Activated T-cell treated with anti-CD3 and anti-CD28 coated beads for 1 hour (primary cell): ENCODE measurements around the gene HSD17B11.
A peak's percentile ranks its signal among the peaks of the same experiment; 100 is the strongest.
"Not testable (repeated sequence)": the region's sequence is repeated elsewhere in the genome, so short reads cannot be mapped to it uniquely, and the experiment has no call there.

Source experiments
- DNase-seq: peaks from one replicate; pipeline ENCODE4 v3.0.0-alpha.2; 2020; ENCODE audit warnings: low read depth

The HSD17B11 gene

DNA sequence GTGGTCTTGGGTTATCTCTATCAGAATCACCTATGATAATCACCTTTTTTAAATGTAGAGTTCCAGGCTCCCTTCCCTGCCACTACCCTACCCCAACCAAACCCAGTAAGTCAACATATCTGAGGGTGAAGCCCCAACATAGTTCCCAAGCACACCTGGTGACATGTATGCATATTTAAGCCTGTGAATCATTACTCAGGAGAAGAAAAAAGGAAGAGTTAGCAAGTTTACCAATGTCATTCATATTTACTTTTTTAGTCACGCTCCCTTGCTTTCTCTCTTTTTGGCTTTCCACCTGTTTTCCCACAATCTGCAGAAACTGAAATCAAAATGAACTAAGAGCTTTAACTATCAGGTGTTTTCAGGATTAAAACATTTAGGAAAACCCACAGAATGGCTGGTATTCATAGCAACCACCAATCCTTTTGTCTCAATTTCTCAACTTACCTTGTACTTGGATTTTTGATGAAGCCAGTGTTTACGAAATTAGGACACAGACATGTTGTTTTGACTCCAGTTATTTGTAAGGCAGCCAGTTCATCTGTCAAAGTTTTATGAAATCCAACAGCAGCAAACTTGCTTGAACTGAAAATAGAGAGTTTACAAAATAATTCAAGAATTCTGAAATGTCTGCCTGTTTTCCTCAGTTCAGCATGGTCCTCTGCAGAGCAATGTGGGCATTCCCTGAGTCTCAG lies 34.0 kb downstream of the HSD17B11 start:
- no peak for DNase-seq

DNA sequence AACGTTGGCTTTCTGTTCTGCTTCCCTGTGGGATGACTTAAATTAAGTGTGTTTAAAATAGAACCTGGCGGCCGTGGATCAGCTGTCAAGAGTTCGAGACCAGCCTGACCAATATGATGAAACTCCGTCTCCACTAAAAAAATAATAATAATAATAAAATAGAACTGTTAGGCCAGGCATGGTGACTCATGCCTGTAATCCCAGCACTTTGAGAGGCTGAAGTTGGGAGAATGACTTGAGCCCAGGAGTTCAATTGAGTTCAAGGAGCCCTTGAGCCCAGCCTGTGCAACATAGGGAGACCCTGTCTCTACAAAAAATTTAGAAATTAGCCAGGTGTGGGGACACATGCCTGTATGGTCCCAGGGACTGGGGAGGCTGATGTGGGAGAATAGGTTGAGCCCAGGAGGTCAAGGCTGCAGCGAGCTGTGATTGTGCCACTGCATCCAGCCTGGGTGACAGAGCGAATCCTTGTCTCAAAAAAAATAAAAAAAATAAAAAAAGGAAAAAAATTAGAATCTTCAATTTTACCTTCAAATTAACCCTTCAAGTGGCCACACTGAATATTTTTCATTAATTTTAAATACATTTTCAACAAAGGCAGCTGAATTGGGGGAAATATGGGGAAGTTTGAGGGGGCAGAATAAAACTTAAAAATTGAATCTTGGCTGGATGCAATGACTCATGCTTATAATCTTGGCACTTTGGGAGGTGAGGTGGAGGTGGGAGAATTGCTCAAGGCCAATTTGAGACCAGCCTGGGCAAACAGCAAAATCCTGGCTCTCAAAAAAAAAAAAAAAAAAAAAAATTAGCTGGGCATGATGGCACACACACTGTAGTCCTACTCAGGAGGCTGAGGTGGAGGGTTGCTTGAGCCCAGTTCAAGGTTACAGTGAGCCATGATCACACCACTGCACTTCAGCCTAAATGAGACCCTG lies 36.6 kb downstream of the HSD17B11 start:
- DNase-seq = no peak

DNA sequence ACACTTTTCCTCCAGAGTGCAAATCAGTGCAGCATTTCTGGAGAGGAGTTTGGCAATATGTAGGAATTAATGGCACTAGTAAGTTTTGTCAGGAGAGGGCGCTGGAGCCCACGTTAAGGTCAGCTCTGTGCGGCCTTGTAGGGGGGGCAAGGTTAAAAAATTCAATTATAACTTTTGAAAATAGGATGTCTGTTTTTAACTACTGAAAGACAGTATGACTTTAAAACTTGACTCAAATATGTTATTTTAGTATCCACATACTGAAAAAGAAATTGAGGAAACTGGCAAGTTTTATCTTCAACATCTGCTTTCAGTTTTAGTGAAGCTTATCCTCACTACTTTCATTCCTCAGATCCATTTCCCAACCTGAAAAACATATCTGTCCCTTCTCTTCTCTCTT lies 37.4 kb downstream of the HSD17B11 start:
- peak; percentile 18 for DNase-seq

DNA sequence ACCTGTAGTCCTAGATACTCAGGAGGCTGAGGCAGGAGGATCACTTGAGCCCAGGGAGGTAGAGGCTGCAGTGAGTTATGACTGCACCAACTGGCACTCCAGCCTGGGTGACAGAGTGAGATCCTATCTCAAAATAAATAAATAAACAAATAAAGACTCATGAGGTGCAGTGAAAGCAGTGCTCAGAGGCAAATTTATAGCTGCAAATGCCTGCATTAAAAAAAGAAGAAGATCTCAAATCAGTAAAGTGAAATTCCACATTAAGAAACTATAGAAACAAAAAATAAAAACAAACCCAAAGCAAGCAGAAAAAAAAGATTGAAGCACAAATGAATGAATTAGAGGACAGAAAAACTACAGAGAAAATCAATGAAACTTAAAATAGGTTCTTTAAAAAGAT lies 45.8 kb downstream of the HSD17B11 start:
- DNase-seq = no peak

DNA sequence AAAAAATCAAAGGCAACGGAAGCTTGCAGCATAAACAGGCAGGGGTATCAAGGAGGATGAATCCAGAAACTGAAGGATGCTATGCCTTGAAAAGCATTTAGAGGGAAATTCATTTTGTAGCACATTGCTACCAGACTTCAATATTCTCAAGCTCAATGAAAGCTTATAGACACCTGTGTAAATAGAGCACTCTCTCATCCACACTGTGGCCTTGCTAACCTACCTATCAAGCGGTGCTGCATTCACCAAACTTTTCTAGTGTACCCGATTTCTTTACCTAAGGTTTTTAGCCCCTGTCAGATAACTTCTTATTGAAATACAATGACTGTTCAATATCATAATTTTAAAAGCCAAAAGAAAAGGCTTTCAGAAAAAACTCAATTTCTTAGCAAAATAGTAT lies 48.1 kb downstream of the HSD17B11 start:
- no peak for DNase-seq

DNA sequence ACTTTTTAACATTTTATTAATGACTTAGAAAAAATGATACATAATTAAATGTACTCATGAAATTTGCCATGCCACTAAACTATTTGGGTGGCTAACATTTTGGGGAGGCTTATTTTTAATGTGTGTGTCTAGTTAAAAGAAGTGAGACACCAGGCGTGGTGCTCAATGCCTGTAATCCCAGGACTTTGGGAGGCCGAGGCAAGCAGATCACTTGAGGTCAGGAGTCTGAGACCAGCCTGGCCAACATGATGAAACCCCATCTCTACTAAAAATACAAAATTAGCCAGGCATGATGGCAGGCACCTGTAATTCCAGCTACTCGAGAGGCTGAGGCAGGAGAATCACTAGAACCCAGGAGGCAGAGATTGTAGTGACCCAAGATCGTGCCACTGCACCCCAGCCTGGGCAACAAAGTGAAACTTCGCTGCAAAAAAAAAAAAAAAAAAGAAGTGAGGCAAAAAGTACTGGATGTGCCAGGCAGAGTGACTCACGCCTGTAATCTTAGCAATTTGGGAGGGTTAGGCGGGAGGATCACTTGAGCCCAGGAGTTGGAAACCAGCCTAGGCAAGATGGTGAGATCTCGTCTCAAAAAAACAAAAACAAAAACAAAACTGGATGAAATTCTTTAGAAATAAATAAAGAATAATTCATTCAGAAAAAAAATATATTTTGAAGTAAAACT lies 48.9 kb downstream of the HSD17B11 start:
- DNase-seq = not testable (repeated sequence)

DNA sequence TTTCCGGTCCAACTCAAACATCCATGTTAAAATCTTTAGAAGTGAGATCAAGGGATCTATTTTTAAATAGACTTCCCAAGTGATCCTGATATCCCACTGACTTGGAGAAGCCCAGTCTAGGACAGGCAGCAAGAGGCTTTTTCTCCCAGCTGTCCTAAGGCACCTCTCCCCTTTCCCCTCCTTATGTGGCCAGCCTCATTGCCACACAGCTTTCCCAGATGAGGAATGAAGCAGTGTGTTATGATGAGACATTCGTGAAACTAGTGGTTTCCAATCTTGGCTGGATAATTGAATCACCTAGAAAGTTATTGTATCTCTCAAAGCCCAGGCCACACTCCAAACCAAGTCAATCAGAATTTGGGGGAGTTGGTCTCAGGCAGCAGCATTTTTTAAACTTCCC lies 51.5 kb downstream of the HSD17B11 start:
- DNase-seq = no peak

DNA sequence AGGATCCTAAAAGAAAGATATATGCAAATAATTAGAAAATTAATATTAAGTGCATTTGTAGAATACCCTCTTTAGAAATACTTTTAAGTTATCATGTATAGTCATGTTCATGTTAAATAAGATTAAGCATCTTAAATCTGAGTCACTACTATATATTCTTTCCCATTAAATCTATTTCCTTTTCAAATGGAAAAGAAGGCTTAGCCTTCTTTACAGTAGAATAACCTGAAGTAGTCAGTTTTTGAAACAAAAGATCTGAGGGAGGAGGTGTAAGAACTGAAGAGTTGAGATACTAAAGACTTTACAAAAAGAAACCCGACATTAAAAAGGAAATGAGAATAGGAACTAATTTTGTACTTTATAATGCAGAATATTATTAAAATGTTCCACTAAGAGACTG lies 53.6 kb downstream of the HSD17B11 start:
- no peak for DNase-seq

DNA sequence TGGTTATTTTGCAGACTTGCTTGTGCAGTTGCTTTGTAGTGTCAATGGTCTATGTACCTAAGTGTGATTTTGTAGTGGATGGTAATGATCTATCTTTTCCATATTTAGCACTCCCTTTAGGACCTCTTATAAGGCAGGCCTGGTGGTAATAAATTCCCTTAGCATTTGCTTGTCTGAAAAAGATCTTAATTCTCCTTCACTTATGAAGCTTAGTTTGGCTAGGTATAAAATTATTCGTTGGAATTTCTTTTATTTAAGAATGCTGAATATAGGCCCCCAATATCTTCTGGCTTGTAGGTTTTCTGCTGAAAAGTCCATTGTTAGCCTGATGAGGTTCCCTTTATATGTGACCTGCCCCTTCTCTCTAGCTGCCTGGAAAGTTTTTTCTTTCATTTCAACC lies 57.7 kb downstream of the HSD17B11 start:
- DNase-seq = no peak

DNA sequence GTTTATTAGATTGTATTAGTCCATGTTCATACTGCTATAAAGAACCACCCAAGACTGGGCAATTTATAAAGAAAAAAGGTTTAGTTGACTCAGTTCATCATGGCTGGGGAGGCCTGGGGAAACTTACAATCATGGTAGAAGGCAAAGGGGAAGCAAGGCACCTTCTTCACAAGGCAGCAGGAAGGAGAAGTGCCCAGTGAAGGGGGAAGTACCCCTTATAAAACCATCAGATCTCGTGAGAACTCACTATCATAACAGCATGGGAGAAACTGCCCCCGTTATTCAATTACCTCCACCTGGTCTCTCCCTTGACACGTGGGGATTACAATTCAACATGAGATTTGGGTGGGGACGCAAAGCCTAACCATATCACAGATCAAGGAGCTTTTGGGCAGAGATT lies 60.2 kb downstream of the HSD17B11 start:
- DNase-seq = no peak

DNA sequence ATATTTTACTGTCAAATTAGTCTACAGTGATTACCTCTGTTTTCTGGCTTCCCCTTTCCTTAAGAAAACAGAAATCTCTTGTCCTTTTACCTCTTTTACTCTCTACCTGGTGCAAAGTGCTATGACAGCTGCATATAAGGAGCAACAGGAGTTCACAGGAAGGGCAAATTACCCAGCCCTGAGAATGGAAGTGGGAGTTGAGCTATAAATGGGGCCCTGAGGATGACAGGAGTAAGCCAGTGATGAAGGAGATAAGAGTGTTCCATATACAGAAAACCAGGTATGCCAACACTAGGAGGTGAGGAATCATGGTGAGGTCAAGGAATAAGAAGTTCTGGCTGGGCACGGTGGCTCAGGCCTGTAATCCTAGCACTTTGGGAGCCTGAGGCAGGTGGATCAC lies 63.9 kb downstream of the HSD17B11 start:
- DNase-seq = no peak

DNA sequence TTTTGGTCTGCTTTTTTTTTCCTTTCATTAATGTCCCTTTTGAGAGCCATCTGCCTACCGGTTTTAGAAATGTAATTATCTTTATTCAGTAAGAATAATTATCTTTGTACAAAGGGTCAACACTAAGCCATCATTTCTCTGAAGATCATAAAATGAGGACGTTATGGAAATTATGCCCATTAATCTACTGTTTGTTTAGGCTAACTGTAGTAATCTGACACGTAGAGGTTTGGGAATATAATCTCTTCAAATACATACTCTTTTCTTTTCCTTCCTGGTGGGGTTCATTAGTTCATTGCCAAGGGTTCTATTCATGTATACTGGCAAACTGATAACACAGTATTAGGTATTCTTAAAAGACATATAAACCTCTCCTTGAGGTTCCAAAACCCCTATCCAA lies 64.5 kb downstream of the HSD17B11 start:
- DNase-seq = no peak

DNA sequence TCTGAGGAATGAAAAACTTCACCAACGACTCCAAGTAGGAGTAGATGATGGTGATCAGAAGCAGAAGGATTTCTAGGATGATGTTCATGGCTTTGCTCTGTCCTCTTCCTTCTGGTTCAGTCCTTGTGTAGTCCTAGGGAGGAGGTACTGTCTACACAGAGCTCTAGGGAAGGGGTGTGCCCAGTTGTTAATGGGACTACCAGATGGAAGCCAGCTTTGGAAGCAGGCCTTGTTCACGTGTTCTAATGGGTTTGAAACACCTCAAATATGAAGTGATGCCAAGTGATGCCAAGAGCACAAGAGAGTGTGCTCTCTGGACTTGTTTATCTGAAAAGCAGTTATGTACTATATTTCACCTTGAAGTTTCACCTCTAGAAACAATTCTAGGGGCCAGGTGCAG lies 68.2 kb downstream of the HSD17B11 start, which contains the start of gene HSD17B13:
TSS of gene HSD17B13 (minus strand) at position 129 of the 400 bp plus-strand sequence. CDS start at position 88, 41 bp downstream.
- DNase-seq = no peak

DNA sequence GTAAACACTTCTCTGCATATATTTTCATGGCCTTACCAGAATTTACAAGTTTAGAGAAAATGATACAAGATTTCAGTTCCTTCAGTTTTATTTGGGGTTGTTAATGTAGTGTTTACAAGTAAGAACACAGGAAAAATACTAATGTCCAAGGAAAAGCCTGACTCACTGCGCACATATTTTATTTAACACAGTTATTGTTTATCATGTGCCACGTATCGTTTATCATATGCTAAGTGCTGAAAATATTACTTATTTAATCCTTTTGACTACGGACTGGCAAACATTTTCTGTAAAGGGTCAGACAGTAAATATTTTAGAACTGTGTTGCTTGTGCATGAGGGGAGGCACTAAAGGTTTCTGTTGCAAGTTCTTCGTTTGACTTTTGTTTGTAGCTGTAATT lies 69.1 kb downstream of the HSD17B11 start:
- no peak for DNase-seq

DNA sequence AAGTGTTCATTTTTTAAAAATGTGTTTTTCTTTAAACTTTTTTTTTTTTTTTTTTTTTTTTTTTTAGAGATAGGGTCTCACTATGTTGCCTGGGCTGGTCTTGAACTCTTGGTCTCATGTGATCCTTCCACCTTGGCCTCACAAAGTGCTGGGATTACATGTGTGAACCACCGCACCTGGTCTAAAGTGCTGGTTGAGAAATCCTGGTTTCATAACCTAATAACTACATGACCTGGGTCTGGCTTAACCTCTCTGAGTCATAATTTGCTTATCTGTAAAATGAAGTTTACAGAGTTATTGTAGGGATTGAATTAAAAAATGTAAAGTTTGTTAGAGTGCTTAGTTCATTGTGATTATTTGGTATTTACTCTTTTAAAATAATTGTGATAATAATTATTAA lies 73.5 kb downstream of the HSD17B11 start:
- no peak for DNase-seq

DNA sequence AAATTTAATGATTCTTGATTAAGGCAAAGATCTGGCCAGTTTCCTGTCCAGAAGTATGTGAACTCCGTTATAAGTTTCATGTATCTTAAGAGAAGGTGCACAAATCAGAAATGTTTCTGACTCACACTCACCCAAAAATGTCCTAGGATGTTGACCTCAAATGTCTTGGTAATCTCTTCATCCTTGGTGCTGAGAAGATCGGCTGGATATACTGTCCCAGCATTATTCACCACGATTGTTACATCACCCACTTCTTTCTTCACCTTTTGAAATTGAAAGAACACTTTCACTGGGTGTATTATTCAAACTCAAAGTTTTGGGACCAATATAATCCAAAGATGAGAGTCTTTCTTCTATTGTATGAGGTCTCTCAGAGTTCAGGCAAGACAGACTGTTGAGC lies 74.0 kb downstream of the HSD17B11 start:
- DNase-seq = no peak

DNA sequence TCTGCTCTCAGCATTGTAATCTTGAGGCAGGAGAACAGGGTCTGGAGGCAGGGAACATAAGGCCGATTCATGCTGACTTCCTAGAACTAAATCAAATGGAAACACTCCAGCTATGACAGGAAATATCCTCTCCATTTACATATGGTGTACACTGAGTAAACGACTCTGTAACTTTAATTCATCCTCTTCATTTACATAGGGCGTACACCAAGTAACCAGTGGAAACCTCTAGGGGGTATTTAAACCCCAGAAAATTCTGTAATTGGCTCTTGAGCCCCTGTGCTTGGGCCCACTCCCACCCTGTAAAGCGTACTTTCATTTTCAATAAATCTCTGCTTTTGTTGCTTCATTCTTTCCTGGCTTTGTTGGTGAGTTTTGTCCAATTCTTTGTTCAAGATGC lies 76.0 kb downstream of the HSD17B11 start:
- not testable (repeated sequence) for DNase-seq

DNA sequence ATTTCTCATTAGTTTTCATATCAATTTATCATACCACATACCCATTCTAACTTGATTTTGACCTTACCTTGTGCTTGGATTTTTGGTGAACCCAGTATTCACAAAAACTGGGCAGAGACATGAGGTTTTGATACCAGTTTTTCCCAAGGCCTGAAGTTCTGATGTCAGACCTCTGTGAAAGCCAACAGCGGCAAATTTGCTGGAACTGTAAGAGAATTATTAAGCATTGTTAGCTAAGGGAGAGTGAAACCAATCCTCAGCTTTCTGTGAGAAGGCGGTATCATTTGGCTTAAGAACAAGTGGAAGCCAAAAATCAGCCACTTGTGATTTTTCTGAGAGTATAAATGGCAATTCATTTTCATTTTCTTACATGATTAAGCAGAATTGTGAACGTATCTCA lies 77.2 kb downstream of the HSD17B11 start:
- no peak for DNase-seq

DNA sequence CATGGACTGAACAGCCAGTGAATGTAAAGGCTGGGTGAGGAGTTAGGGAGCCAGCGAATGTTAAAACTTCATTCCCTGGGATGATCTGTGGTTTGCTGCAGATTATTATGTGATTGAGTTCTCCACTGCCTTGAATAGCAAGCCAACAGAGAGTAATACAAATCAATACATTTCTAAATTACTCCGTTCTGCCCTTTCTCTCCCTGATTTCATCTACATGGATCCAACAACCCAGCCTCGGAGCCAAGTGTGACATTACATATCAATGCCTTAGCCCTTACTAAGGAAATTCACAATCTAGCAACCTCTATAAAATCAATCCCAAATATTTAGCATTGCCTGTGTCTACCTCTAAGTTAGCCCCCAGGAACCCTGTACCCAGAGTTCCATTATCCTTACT lies 79.3 kb downstream of the HSD17B11 start:
- DNase-seq = no peak

DNA sequence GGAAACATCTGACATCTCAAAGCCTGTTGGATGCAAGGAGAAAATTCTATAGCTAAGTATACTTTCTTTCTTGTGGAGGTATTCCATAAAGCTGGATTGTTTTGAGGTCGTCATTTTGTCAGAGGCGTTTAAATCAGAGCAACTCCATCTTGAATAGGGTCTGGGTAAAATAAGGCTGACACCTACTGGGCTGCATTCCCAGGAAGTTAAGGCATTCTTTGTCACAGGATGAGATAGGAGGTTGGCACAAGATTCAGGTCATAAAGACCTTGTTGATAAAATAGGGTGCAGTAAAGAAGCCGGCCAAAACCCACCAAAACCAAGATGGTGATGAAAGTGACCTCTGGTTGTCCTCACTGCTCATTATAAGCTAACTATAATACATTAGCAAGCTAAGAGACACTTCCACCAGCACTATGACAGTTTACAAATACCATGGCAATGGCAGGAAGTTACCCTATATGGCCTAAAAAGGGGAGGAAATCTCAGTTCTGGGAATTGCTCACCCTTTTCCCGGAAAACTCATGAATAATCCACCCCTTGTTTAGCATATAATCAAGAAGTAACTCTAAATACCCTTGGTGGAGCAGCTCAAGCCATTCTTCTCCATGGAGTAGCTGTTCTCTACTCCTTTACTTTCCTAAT lies 80.2 kb downstream of the HSD17B11 start:
- no peak for DNase-seq

DNA sequence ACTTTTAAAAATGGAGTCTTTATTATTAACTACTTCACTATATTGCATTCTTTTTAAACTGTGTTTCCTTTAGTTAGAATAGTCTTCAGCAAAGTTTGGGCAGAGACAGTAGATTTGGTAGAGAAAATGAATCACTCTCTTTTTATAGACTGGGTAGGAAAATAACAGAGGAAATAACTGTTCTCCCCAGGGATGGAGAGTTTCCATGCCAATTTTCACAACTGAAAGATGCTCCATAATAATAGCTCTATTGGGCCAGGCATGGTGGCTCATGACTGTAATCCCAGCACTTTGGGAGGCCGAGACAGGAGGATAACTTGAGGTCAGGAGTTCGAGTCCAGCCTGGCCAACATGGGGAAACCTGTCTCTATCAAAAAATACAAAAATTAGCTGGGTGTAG lies 81.4 kb downstream of the HSD17B11 start:
- no peak for DNase-seq

DNA sequence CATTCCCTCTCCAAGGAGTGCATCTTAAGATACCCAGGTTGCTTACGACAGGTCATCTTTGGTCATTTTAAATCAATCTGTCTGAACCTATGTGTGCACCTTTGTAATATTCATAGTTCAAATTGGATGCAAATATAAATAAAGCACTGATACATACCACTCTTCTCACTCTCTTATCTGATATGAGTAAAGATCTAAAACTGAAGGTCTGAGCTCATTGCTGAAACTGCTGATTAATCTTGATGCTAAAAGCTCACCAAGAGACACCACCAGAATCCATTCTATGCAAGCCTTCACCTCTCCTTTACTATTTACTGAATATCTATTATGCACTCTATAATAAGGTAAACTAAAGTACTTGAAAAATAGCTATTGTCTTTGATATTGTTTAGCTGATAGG lies 84.9 kb downstream of the HSD17B11 start:
- no peak for DNase-seq
